ENCODE results near the gene PPP3CB. TPM values are rescaled to one million over a fixed set of nuclear protein-coding genes. Genes with fewer than 3 reads are reported as not detected.

PPP3CB gene
- polyA plus RNA-seq, 5 donors = 62.8 to 74.8 (median 67.5) TPM

GRCh38 chr10:73486601-73487000, 9.2 kb downstream of the PPP3CB start:
- no peak for DNase-seq

- no peak for DNase-seq
These were observed 10.5 kb downstream of the PPP3CB start for GRCh38 chr10:73485320-73485719.

- DNase-seq = no peak
These were observed 15.7 kb downstream of the PPP3CB start for GRCh38 chr10:73480158-73480557.

- DNase-seq = no peak
These were observed 17.2 kb downstream of the PPP3CB start for GRCh38 chr10:73478636-73479035.

GRCh38 chr10:73471226-73471625, 24.6 kb downstream of the PPP3CB start:
- no peak for DNase-seq

GRCh38 chr10:73469579-73469978, 26.2 kb downstream of the PPP3CB start:
- no peak for DNase-seq

- DNase-seq = no peak
These were observed 28.6 kb downstream of the PPP3CB start for GRCh38 chr10:73467206-73467605.

- DNase-seq = no peak
These were observed 29.7 kb downstream of the PPP3CB start for GRCh38 chr10:73465978-73466726.

GRCh38 chr10:73460897-73461296, 34.9 kb downstream of the PPP3CB start:
- DNase-seq = no peak

GRCh38 chr10:73459683-73460314, 36.0 kb downstream of the PPP3CB start:
- DNase-seq = no peak

GRCh38 chr10:73456187-73456890, 39.5 kb downstream of the PPP3CB start:
- DNase-seq = no peak

GRCh38 chr10:73449113-73449512, 46.7 kb downstream of the PPP3CB start:
- DNase-seq = no peak

GRCh38 chr10:73448384-73448783, 47.4 kb downstream of the PPP3CB start:
- DNase-seq = no peak

GRCh38 chr10:73446926-73447325, 48.9 kb downstream of the PPP3CB start:
- no peak for DNase-seq

GRCh38 chr10:73444457-73444856, 51.4 kb downstream of the PPP3CB start:
- no peak for DNase-seq

- DNase-seq = no peak
These were observed 56.1 kb downstream of the PPP3CB start for GRCh38 chr10:73439605-73440312.

- no peak for DNase-seq
These were observed 56.8 kb downstream of the PPP3CB start for GRCh38 chr10:73439055-73439454.

GRCh38 chr10:73433538-73433867, 62.3 kb downstream of the PPP3CB start, which contains the start of gene MSS51:
TSS of gene MSS51 (minus strand) at chr10:73433561. CDS start at chr10:73428284, 5,277 bp downstream.
- DNase-seq = no peak

GRCh38 chr10:73432646-73433537, 62.9 kb downstream of the PPP3CB start:
- no peak for DNase-seq

- DNase-seq = no peak
These were observed 69.5 kb downstream of the PPP3CB start for GRCh38 chr10:73426318-73426717.

GRCh38 chr10:73424478-73424877, 71.3 kb downstream of the PPP3CB start:
- no peak for DNase-seq
